ENCODE data around the gene NRXN3. TPM values are rescaled to one million over a fixed set of nuclear protein-coding genes. Genes with fewer than 3 reads are reported as not detected.

NRXN3 gene
- total and polyA plus RNA-seq, 4 donors, result 1.4 to 8.3 (median 4.4) TPM

GRCh38 chr14:78790271-78790670 is 620.1 kb downstream of the NRXN3 start:
- H3K9me3 ChIP-seq (ENCODE audit: control insufficient read depth in 4 of 4, insufficient read depth in 3 of 4, low read length in 3 of 4), result no peaks in the 10 kb centered on the region
- H3K27ac ChIP-seq (ENCODE audit: low read depth in 1 of 2, low read length in 1 of 2), result no peak overlapping the region
- 17 to 21% methylated on average over 2 of the region's 2 CpGs for WGBS, 2 donors
- H3K4me1 ChIP-seq (ENCODE audit: control insufficient read depth in 5 of 5, insufficient read depth in 5 of 5, low read length in 5 of 5), result no peaks in the 10 kb centered on the region
- no peak for ATAC-seq (ENCODE audit: insufficient read depth, low FRiP score)
- DNase-seq, result no peak
- H3K27me3 ChIP-seq (ENCODE audit: control insufficient read depth in 3 of 3, insufficient read depth in 3 of 3, low read length in 2 of 3), result no peaks in the 10 kb centered on the region
- no peak for TF ChIP-seq CTCF (IDR thresholded peaks at IDR 0.05; ENCODE audit: control extremely low read depth, extremely low read depth)
- H3K4me3 ChIP-seq, result no peak overlapping the region
- H3K36me3 ChIP-seq (ENCODE audit: control insufficient read depth in 4 of 4, insufficient read depth in 4 of 4, low read length in 4 of 4), result no peaks in the 10 kb centered on the region
- no peak overlapping the region for H3K9ac ChIP-seq (ENCODE audit: insufficient read depth in 1 of 2, low read length in 2 of 2)

- Histone ChIP-seq H3K36me3 (ENCODE audit: control insufficient read depth in 4 of 4, insufficient read depth in 4 of 4, low read length in 4 of 4) (no peaks in the 10 kb centered on the region), H3K9ac (ENCODE audit: insufficient read depth in 1 of 2, low read length in 2 of 2) (no peak overlapping the region), H3K4me3 (no peak overlapping the region), H3K27ac (ENCODE audit: low read depth in 1 of 2, low read length in 1 of 2) (no peak overlapping the region), H3K27me3 (ENCODE audit: control insufficient read depth in 3 of 3, insufficient read depth in 3 of 3, low read length in 2 of 3) (no peaks in the 10 kb centered on the region), H3K4me1 (ENCODE audit: control insufficient read depth in 5 of 5, insufficient read depth in 5 of 5, low read length in 5 of 5) (no peaks in the 10 kb centered on the region), H3K9me3 (ENCODE audit: control insufficient read depth in 4 of 4, insufficient read depth in 3 of 4, low read length in 3 of 4) (peaks cover 0 to 3% (median 0%) of the 10 kb centered on the region in 4 donors)
- no peak for ATAC-seq (ENCODE audit: insufficient read depth, low FRiP score)
- no peak for TF ChIP-seq CTCF (IDR thresholded peaks at IDR 0.05; ENCODE audit: control extremely low read depth, extremely low read depth)
- no peak for DNase-seq
- 63 to 81% methylated on average over 5 of the region's 5 CpGs for whole genome bisulfite sequencing, 2 donors
Measured at GRCh38 chr14:78798757-78799156, 628.6 kb downstream of the NRXN3 start.

GRCh38 chr14:78805570-78805969 is 635.4 kb downstream of the NRXN3 start:
- H3K36me3 ChIP-seq (ENCODE audit: control insufficient read depth in 4 of 4, insufficient read depth in 4 of 4, low read length in 4 of 4), result no peaks in the 10 kb centered on the region
- ATAC-seq (ENCODE audit: insufficient read depth, low FRiP score) (no peak), DNase-seq (no peak)
- no peak for TF ChIP-seq CTCF (IDR thresholded peaks at IDR 0.05; ENCODE audit: control extremely low read depth, extremely low read depth)
- no peaks in the 10 kb centered on the region for H3K27me3 ChIP-seq (ENCODE audit: control insufficient read depth in 3 of 3, insufficient read depth in 3 of 3, low read length in 2 of 3)
- no peak overlapping the region for H3K27ac ChIP-seq (ENCODE audit: low read depth in 1 of 2, low read length in 1 of 2)
- no peak overlapping the region for H3K9ac ChIP-seq (ENCODE audit: insufficient read depth in 1 of 2, low read length in 2 of 2)
- no peak overlapping the region for H3K4me3 ChIP-seq
- 43 to 65% methylated on average over 3 of the region's 3 CpGs for WGBS, 2 donors
- H3K9me3 ChIP-seq (ENCODE audit: control insufficient read depth in 4 of 4, insufficient read depth in 3 of 4, low read length in 3 of 4), result peaks cover 0 to 4% (median 0%) of the 10 kb centered on the region in 4 donors
- H3K4me1 ChIP-seq (ENCODE audit: control insufficient read depth in 5 of 5, insufficient read depth in 5 of 5, low read length in 5 of 5), result no peaks in the 10 kb centered on the region

DNA sequence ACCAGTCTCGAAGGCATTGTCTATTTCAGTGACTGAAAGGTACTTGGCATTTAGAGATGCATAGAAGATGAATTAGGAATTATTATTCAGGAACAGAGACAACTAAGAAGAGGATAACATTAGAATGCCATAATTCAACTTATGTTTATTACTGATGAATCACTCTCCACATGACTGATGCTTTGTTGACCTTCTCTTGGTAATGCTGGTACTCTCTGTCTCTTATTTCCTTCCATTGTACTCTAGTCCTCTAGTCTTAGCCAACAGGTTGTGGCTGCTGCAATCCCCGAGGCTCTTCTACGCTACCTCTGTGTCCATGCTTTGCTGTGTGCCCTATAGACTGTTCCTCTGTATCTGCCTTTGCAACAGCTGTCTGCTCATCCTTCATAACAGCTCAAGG is 652.9 kb downstream of the NRXN3 start:
- no peak for ATAC-seq (ENCODE audit: insufficient read depth, low FRiP score)
- 80 to 85% methylated on average over 3 of the region's 3 CpGs for WGBS, 2 donors
- no peak for TF ChIP-seq CTCF (IDR thresholded peaks at IDR 0.05; ENCODE audit: control extremely low read depth, extremely low read depth)

More for the DNA sequence above, 652.9 kb downstream of the NRXN3 start:
- DNase-seq, result no peak
- Histone ChIP-seq H3K27ac (ENCODE audit: low read depth in 1 of 2, low read length in 1 of 2) (no peak overlapping the region), H3K36me3 (ENCODE audit: control insufficient read depth in 4 of 4, insufficient read depth in 4 of 4, low read length in 4 of 4) (no peaks in the 10 kb centered on the region), H3K9me3 (ENCODE audit: control insufficient read depth in 4 of 4, insufficient read depth in 3 of 4, low read length in 3 of 4) (no peaks in the 10 kb centered on the region), H3K27me3 (ENCODE audit: control insufficient read depth in 3 of 3, insufficient read depth in 3 of 3, low read length in 2 of 3) (no peaks in the 10 kb centered on the region), H3K9ac (ENCODE audit: insufficient read depth in 1 of 2, low read length in 2 of 2) (no peak overlapping the region), H3K4me1 (ENCODE audit: control insufficient read depth in 5 of 5, insufficient read depth in 5 of 5, low read length in 5 of 5) (no peaks in the 10 kb centered on the region), H3K4me3 (no peak overlapping the region)

Measured in lung (tissue), 12 donors.